Measurements from ENCODE around the gene AKNA.

DNA sequence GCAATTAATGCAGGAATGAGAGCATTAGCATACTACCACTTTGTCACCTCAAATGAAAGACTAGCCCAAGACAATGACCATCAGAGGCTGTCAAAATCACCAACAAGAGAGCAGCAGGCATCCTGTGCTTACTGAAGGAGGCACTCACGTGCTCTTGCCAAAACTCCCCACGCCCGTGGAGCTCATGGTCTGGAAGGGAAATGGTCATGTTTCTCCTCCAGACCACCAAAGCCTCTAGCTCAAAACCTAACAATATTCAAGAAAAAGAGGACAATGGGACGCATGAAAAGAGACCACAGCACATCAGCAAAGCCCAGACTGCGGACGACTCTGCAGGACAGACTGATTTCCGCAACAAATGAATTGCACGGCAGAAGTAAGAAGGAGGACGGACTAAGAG, 12.8 kb downstream of the AKNA start:
- TF ChIP-seq, protein P1, sequence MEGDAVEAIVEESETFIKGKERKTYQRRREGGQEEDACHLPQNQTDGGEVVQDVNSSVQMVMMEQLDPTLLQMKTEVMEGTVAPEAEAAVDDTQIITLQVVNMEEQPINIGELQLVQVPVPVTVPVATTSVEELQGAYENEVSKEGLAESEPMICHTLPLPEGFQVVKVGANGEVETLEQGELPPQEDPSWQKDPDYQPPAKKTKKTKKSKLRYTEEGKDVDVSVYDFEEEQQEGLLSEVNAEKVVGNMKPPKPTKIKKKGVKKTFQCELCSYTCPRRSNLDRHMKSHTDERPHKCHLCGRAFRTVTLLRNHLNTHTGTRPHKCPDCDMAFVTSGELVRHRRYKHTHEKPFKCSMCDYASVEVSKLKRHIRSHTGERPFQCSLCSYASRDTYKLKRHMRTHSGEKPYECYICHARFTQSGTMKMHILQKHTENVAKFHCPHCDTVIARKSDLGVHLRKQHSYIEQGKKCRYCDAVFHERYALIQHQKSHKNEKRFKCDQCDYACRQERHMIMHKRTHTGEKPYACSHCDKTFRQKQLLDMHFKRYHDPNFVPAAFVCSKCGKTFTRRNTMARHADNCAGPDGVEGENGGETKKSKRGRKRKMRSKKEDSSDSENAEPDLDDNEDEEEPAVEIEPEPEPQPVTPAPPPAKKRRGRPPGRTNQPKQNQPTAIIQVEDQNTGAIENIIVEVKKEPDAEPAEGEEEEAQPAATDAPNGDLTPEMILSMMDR (IDR thresholded peaks at IDR 0.05) = no peak
- TF ChIP-seq POLR2A (IDR thresholded peaks at IDR 0.05) = no peak
